Measurements from ENCODE around the gene DGKB. TPM values are rescaled to one million over a fixed set of nuclear protein-coding genes. Genes with fewer than 3 reads are reported as not detected.

Gene DGKB
- total RNA-seq, 2 donors from 2014 or later, result 0.44 to 0.63 TPM

DNA sequence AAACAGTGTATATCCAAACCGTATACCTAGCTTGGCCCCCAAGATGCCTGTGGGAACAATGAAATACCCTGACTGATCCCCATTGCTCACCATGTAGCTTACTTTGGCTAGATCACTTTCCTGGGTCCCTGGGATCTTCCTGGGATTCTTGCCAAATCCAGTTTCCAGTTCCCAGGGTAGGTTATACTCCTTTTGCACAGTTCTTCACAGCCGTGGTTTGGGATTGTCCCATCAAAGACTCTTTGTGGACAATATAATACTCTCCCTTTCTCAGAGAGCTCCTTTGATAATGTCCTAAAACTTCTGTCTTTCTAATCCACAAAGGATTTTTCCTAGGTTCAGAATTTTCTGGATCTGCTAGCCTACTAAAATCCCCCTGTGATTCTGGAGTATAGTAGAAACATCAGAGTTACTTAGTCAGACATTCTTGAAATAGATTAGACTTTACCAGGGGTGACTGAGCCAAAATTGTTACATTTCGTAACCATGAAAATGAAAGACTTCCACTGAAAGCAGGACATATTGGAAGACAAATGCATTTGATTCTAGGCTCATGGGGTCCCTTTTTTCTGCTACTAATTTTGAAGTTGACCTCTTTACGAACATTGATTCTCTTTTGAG lies 524.8 kb downstream of the DGKB start:
- Histone ChIP-seq H3K36me3 (no peaks in the 10 kb centered on the region), H3K4me3 (no peak overlapping the region), H3K27ac (no peak overlapping the region), H3K27me3 (no peaks in the 10 kb centered on the region), H3K4me1 (no peaks in the 10 kb centered on the region), H3K9me3 (no peaks in the 10 kb centered on the region)
- DNase-seq (ENCODE audit: low spot score), result no peak
- TF ChIP-seq, protein P1, sequence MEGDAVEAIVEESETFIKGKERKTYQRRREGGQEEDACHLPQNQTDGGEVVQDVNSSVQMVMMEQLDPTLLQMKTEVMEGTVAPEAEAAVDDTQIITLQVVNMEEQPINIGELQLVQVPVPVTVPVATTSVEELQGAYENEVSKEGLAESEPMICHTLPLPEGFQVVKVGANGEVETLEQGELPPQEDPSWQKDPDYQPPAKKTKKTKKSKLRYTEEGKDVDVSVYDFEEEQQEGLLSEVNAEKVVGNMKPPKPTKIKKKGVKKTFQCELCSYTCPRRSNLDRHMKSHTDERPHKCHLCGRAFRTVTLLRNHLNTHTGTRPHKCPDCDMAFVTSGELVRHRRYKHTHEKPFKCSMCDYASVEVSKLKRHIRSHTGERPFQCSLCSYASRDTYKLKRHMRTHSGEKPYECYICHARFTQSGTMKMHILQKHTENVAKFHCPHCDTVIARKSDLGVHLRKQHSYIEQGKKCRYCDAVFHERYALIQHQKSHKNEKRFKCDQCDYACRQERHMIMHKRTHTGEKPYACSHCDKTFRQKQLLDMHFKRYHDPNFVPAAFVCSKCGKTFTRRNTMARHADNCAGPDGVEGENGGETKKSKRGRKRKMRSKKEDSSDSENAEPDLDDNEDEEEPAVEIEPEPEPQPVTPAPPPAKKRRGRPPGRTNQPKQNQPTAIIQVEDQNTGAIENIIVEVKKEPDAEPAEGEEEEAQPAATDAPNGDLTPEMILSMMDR (IDR thresholded peaks at IDR 0.05), result no peak

DNA sequence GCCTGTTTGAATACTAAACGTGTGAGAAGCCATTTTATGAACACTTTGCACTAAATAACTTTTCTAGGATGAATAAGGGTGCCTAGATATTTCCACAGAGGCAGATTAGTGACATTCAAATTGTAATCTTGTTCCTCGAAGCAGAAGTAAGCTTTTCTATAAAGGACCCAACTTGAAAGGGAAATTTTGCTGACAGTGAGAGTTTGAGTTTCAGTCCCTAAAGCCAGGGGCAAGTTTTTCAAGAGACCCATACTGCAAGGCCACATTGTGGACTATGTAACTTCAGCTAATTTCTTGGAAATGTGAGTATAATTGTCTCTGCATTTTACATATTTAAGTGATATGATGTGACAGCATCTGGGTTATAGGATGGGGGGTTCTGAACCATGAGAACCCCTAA lies 525.8 kb downstream of the DGKB start:
- H3K4me1 ChIP-seq, result no peaks in the 10 kb centered on the region

DNA sequence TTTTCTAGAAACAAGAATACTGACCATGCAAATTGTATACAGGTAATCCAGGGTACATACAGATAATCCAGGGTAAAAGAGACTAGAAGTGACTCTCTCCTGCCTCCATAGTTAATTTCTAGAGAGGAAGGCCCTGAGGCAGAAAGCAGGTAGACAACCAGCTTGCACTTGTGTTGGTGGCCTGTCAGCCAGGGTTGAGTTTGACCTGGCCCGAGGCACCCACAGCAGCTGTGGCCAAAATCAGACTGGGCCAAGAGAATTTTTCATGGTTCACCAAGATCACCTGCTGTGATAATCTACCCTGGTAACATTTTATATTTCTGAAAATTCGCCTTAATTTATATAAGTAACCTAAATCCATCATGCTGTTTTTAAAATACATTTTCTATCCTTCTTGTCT lies 526.6 kb downstream of the DGKB start:
- H3K4me1 ChIP-seq, result no peaks in the 10 kb centered on the region
- TF ChIP-seq, protein P1 (IDR thresholded peaks at IDR 0.05), result no peak
- H3K9me3 ChIP-seq, result no peaks in the 10 kb centered on the region
- no peak for DNase-seq (ENCODE audit: low spot score)
- no peaks in the 10 kb centered on the region for H3K36me3 ChIP-seq
- no peak overlapping the region for H3K4me3 ChIP-seq
- no peak overlapping the region for H3K27ac ChIP-seq
- H3K27me3 ChIP-seq, result no peaks in the 10 kb centered on the region

More for the DNA sequence above, 525.8 kb downstream of the DGKB start:
- Histone ChIP-seq H3K27me3 (no peaks in the 10 kb centered on the region), H3K9me3 (no peaks in the 10 kb centered on the region), H3K4me3 (no peak overlapping the region), H3K36me3 (no peaks in the 10 kb centered on the region), H3K27ac (no peak overlapping the region)
- TF ChIP-seq, protein P1 (IDR thresholded peaks at IDR 0.05), result no peak
- no peak for DNase-seq (ENCODE audit: low spot score)

DNA sequence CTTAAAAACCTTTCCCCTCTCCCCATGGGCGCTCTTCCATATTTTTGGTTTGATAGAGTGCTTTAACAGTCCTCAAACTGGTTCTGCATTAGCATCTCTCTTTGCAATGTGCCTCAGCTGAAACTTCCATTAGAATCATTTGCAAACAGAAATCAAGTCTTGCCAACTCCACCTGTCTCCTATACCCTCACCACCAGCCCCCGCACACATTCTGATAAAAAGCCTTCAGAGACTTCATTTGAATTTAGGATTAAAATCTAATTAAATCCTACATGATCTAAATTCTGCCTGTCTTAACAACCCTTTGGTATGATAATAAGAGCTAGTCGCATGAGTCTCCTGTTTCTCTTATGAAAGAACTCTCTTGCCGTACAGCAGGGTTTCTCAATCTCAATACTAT lies 528.2 kb downstream of the DGKB start:
- Histone ChIP-seq H3K27me3 (no peaks in the 10 kb centered on the region), H3K27ac (no peak overlapping the region), H3K4me1 (no peaks in the 10 kb centered on the region), H3K36me3 (no peaks in the 10 kb centered on the region), H3K4me3 (no peak overlapping the region), H3K9me3 (no peaks in the 10 kb centered on the region)
- TF ChIP-seq, protein P1 (IDR thresholded peaks at IDR 0.05), result no peak
- DNase-seq (ENCODE audit: low spot score), result no peak

DNA sequence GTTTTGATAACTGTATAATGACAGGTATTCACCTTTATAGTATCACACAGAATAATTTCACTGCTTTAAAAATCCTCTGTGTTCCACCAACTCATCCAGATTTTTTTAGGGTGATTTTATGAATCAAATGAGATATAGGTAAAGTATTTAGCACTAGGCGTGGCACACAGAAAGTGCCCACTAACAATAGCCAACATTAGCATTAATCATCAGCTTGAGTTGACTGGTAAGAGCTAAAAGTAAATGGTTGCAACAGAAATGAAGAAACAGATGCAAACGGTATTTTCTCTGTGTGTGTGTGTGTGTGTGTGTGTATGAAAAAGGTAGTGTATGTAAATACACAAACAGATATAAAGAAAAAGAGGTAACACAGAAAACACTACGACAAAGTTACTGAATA lies 534.3 kb downstream of the DGKB start:
- TF ChIP-seq, protein P1 (IDR thresholded peaks at IDR 0.05), result no peak
- no peaks in the 10 kb centered on the region for H3K9me3 ChIP-seq
- H3K27ac ChIP-seq, result no peak overlapping the region
- H3K4me3 ChIP-seq, result no peak overlapping the region
- no peaks in the 10 kb centered on the region for H3K27me3 ChIP-seq
- no peaks in the 10 kb centered on the region for H3K36me3 ChIP-seq
- H3K4me1 ChIP-seq, result no peaks in the 10 kb centered on the region
- DNase-seq (ENCODE audit: low spot score), result no peak

DNA sequence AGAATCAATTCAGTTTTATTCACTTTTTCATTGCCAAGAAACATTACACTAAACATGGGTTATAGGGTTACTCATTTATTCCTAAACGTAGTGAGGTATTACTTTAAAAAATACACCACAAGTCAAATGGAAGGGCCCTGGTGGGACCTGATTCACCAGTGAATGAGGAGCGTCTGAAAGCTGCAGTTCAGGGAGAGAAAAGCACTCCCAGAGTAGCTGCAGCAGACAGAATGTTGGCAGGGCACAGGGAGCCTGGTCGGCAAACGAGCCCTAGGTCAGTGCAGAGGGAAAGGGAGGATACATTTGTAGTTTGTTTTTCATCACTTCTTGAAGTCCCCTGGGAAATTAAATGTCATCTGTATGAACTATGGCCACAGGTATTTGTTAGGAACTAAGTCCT lies 551.4 kb downstream of the DGKB start:
- Histone ChIP-seq H3K27me3 (no peaks in the 10 kb centered on the region), H3K36me3 (no peaks in the 10 kb centered on the region), H3K4me1 (no peaks in the 10 kb centered on the region), H3K27ac (no peak overlapping the region), H3K4me3 (no peak overlapping the region), H3K9me3 (no peaks in the 10 kb centered on the region)
- no peak for DNase-seq (ENCODE audit: low spot score)
- TF ChIP-seq, protein P1 (IDR thresholded peaks at IDR 0.05), result no peak
